Naive thymus-derived CD8-positive, alpha-beta T cell (primary cell): ENCODE data around the gene AAR2. TPM values are rescaled to one million over a fixed set of nuclear protein-coding genes. Genes with fewer than 3 reads are reported as not detected.

Experiments
- ATAC-seq, 2 donors: fragments of 150-1000 bp; cut with Tn5 transposase in 1 of 2; sonication (Bioruptor Pico), chemical (Tn5 transposase) in 1 of 2; 1 replicate in 1 of 2; 2 replicates in 1 of 2; pipeline ENCODE4 v1.10.0; 2021; ENCODE audit warnings: mild to moderate bottlenecking in 2 of 2, moderate library complexity in 2 of 2
- POLR2A ChIA-PET: fragments of 350-600 bp; sonication (Branson Sonifier 250); formaldehyde crosslinking; loops from one replicate; lab custom pipeline; 2021; ENCODE audit warnings: antibody characterized with exemption; lab: Charles Lee
- DNase-seq, 10 donors: peaks; one replicate each; pipeline versions ENCODE4 v3.0.0 to v3.0.0-alpha.2; 2020 to 2022
- H3K27ac Mint-ChIP-seq, 10 donors: one replicate each; pipeline ENCODE4 v1.8.0; 2020 to 2022; ENCODE audit warnings: mild to moderate bottlenecking in 10 of 10, mixed read lengths in 10 of 10, moderate library complexity in 4 of 10, inconsistent platforms in 1 of 10
- H3K27me3 Mint-ChIP-seq, 5 donors: one replicate each; pipeline ENCODE4 v1.8.0; 2021 to 2022; ENCODE audit warnings: mixed read lengths in 5 of 5
- H3K36me3 Mint-ChIP-seq, 3 donors: one replicate each; pipeline ENCODE4 v1.8.0; 2020 to 2022; ENCODE audit warnings: mixed read lengths in 3 of 3, mild to moderate bottlenecking in 2 of 3, inconsistent platforms in 1 of 3
- H3K4me1 Mint-ChIP-seq, 4 donors: one replicate each; pipeline ENCODE4 v1.8.0; 2021 to 2022; ENCODE audit warnings: mixed read lengths in 4 of 4
- H3K4me3 Mint-ChIP-seq, 10 donors: one replicate each; pipeline ENCODE4 v1.8.0; 2020 to 2022; ENCODE audit warnings: mild to moderate bottlenecking in 10 of 10, mixed read lengths in 10 of 10, moderate library complexity in 6 of 10, inconsistent platforms in 1 of 10
- H3K9me3 Mint-ChIP-seq, 9 donors: one replicate each; pipeline ENCODE4 v1.8.0; 2020 to 2022; ENCODE audit warnings: mixed read lengths in 9 of 9, mild to moderate bottlenecking in 3 of 9, inconsistent platforms in 1 of 9, moderate library complexity in 1 of 9
- polyA plus RNA-seq, 3 donors: library from polyadenylated mRNA; unstranded; fragments of 300-500 nt; fragmentation: Illumina TruSeq; gene quantifications; one replicate each; pipeline ENCODE4 v1.2.3, GENCODE V29; 2021
- total RNA-seq, 8 experiments: library from RNA in 2 of 8; stranded (reverse) in 2 of 8; gene quantifications; one replicate each; pipeline ENCODE4 v1.2.3 and lab custom pipeline; 2021 to 2026

AAR2 gene
- total and polyA plus RNA-seq, 5 experiments from 2014 or later: 24.8 to 47.7 (median 32.8) TPM

- Mint-ChIP-seq H3K27me3 (peaks cover 0 to 8% (median 6%) of the 10 kb centered on the region in 5 donors), H3K9me3 (no peaks in the 10 kb centered on the region), H3K4me1 (peaks cover 2 to 6% (median 4%) of the 10 kb centered on the region in 4 donors), H3K36me3 (no peaks in the 10 kb centered on the region), H3K27ac (peak overlapping the region in 1 of 10 donors; percentile 49), H3K4me3 (no peak overlapping the region)
- DNase-seq (no peak), ATAC-seq (no peak)
- POLR2A ChIA-PET: no interaction called here
These were observed 29.6 kb upstream of the AAR2 start for GRCh38 chr20:36206641-36207040.

- POLR2A ChIA-PET: no interaction called here
- H3K27ac Mint-ChIP-seq: peak overlapping the region in 1 of 10 donors; percentile 11
- no peaks in the 10 kb centered on the region for H3K36me3 Mint-ChIP-seq
- H3K27me3 Mint-ChIP-seq: peaks cover 0 to 8% (median 6%) of the 10 kb centered on the region in 5 donors
- no peaks in the 10 kb centered on the region for H3K9me3 Mint-ChIP-seq
- peaks cover 2 to 6% (median 4%) of the 10 kb centered on the region in 4 donors for H3K4me1 Mint-ChIP-seq
- H3K4me3 Mint-ChIP-seq: no peak overlapping the region
- ATAC-seq (no peak), DNase-seq (no peak)
These were observed 28.7 kb upstream of the AAR2 start for GRCh38 chr20:36207602-36208001.

- POLR2A ChIA-PET: no interaction called here
- ATAC-seq (no peak), DNase-seq (no peak)
- peaks cover 0 to 8% (median 3%) of the 10 kb centered on the region in 5 donors for H3K27me3 Mint-ChIP-seq
- H3K4me3 Mint-ChIP-seq: no peak overlapping the region
- peak overlapping the region in 2 of 10 donors; percentile 25 to 68 for H3K27ac Mint-ChIP-seq
- no peaks in the 10 kb centered on the region for H3K36me3 Mint-ChIP-seq
- H3K9me3 Mint-ChIP-seq: no peaks in the 10 kb centered on the region
- H3K4me1 Mint-ChIP-seq: peaks cover 0 to 2% (median 0%) of the 10 kb centered on the region in 4 donors
These were observed 28.0 kb upstream of the AAR2 start for GRCh38 chr20:36208257-36208656.

GRCh38 chr20:36210436-36211021, 25.7 kb upstream of the AAR2 start:
- ATAC-seq (no peak), DNase-seq (no peak)
- Mint-ChIP-seq H3K36me3 (no peaks in the 10 kb centered on the region), H3K27ac (no peak overlapping the region), H3K4me1 (no peaks in the 10 kb centered on the region), H3K27me3 (peaks cover 0 to 8% (median 2%) of the 10 kb centered on the region in 5 donors), H3K9me3 (no peaks in the 10 kb centered on the region), H3K4me3 (no peak overlapping the region)
- POLR2A ChIA-PET: no interaction called here

GRCh38 chr20:36213362-36213761, 22.9 kb upstream of the AAR2 start:
- ATAC-seq (no peak), DNase-seq (no peak)
- Mint-ChIP-seq H3K27ac (no peak overlapping the region), H3K36me3 (no peaks in the 10 kb centered on the region), H3K27me3 (peaks cover under 1 to 12% (median 3%) of the 10 kb centered on the region in 5 donors), H3K4me1 (no peaks in the 10 kb centered on the region), H3K9me3 (no peaks in the 10 kb centered on the region), H3K4me3 (no peak overlapping the region)
- POLR2A ChIA-PET: no interaction called here

GRCh38 chr20:36214684-36215256, 21.5 kb upstream of the AAR2 start:
- Mint-ChIP-seq H3K9me3 (no peaks in the 10 kb centered on the region), H3K27me3 (peaks cover 1 to 12% (median 2%) of the 10 kb centered on the region in 5 donors), H3K36me3 (no peaks in the 10 kb centered on the region), H3K4me3 (no peak overlapping the region), H3K27ac (no peak overlapping the region), H3K4me1 (no peaks in the 10 kb centered on the region)
- POLR2A ChIA-PET: no interaction called here
- ATAC-seq (no peak), DNase-seq (peak in 2 of 10 donors; percentile 13 to 17)

- H3K27me3 Mint-ChIP-seq: peaks cover 0 to 12% (median 1%) of the 10 kb centered on the region in 5 donors
These were observed 20.5 kb upstream of the AAR2 start for GRCh38 chr20:36215778-36216177.

GRCh38 chr20:36216314-36217025, 19.8 kb upstream of the AAR2 start:
- POLR2A ChIA-PET: no interaction called here
- no peaks in the 10 kb centered on the region for H3K36me3 Mint-ChIP-seq
- peaks cover 0 to 12% (median 1%) of the 10 kb centered on the region in 5 donors for H3K27me3 Mint-ChIP-seq
- ATAC-seq (no peak), DNase-seq (no peak)
- H3K4me3 Mint-ChIP-seq: no peak overlapping the region
- H3K4me1 Mint-ChIP-seq: no peaks in the 10 kb centered on the region
- no peaks in the 10 kb centered on the region for H3K9me3 Mint-ChIP-seq
- H3K27ac Mint-ChIP-seq: no peak overlapping the region

More at GRCh38 chr20:36215778-36216177, 20.5 kb upstream of the AAR2 start:
- Mint-ChIP-seq H3K36me3 (no peaks in the 10 kb centered on the region), H3K9me3 (no peaks in the 10 kb centered on the region), H3K4me1 (no peaks in the 10 kb centered on the region), H3K4me3 (no peak overlapping the region), H3K27ac (no peak overlapping the region)
- ATAC-seq (no peak), DNase-seq (no peak)
- POLR2A ChIA-PET: no interaction called here

- no peak for DNase-seq
- Mint-ChIP-seq H3K9me3 (no peaks in the 10 kb centered on the region), H3K4me3 (no peak overlapping the region), H3K27me3 (peaks cover 0 to 12% (median 1%) of the 10 kb centered on the region in 5 donors), H3K4me1 (no peaks in the 10 kb centered on the region), H3K27ac (no peak overlapping the region), H3K36me3 (no peaks in the 10 kb centered on the region)
- no peak for ATAC-seq
- POLR2A ChIA-PET: no interaction called here
These were observed 19.1 kb upstream of the AAR2 start for GRCh38 chr20:36217226-36217625.

- POLR2A ChIA-PET: no interaction called here
- H3K36me3 Mint-ChIP-seq: no peaks in the 10 kb centered on the region
- DNase-seq: no peak
- no peaks in the 10 kb centered on the region for H3K9me3 Mint-ChIP-seq
- no peak overlapping the region for H3K4me3 Mint-ChIP-seq
- no peaks in the 10 kb centered on the region for H3K4me1 Mint-ChIP-seq
- H3K27ac Mint-ChIP-seq: no peak overlapping the region
- peaks cover 0 to 12% (median 1%) of the 10 kb centered on the region in 5 donors for H3K27me3 Mint-ChIP-seq
- no peak for ATAC-seq
These were observed 17.8 kb upstream of the AAR2 start for GRCh38 chr20:36218380-36219064.

GRCh38 chr20:36219671-36220220, 16.5 kb upstream of the AAR2 start:
- no peak overlapping the region for H3K27ac Mint-ChIP-seq
- H3K36me3 Mint-ChIP-seq: no peaks in the 10 kb centered on the region
- peaks cover 0 to 12% (median 1%) of the 10 kb centered on the region in 5 donors for H3K27me3 Mint-ChIP-seq
- POLR2A ChIA-PET: no interaction called here
- H3K4me1 Mint-ChIP-seq: no peaks in the 10 kb centered on the region
- no peak for DNase-seq
- ATAC-seq: no peak
- no peaks in the 10 kb centered on the region for H3K9me3 Mint-ChIP-seq
- H3K4me3 Mint-ChIP-seq: no peak overlapping the region

GRCh38 chr20:36225666-36226065, 10.6 kb upstream of the AAR2 start:
- no peak for ATAC-seq
- Mint-ChIP-seq H3K4me3 (no peak overlapping the region), H3K27ac (no peak overlapping the region), H3K4me1 (peaks cover 0 to 9% (median 3%) of the 10 kb centered on the region in 4 donors), H3K36me3 (no peaks in the 10 kb centered on the region), H3K27me3 (peaks cover 4 to 13% (median 4%) of the 10 kb centered on the region in 5 donors), H3K9me3 (no peaks in the 10 kb centered on the region)
- no peak for DNase-seq
- POLR2A ChIA-PET: no interaction called here
